Measurements from ENCODE around the gene TBCD.

The TBCD gene

GRCh38 chr17:82808921-82809905 is 57.3 kb downstream of the TBCD start:
- no peak for DNase-seq (ENCODE audit: low read depth in 1 of 2, low spot score in 1 of 2)

- DNase-seq (ENCODE audit: low read depth in 1 of 2, low spot score in 1 of 2), result no peak
Measured at GRCh38 chr17:82810644-82811430, 59.0 kb downstream of the TBCD start.

- DNase-seq (ENCODE audit: low read depth in 1 of 2, low spot score in 1 of 2), result no peak
Measured at GRCh38 chr17:82812058-82812457, 60.2 kb downstream of the TBCD start.

- no peak for DNase-seq (ENCODE audit: low read depth in 1 of 2, low spot score in 1 of 2)
Measured at GRCh38 chr17:82812601-82813000, 60.7 kb downstream of the TBCD start.

GRCh38 chr17:82813299-82814051 is 61.6 kb downstream of the TBCD start:
- no peak for DNase-seq (ENCODE audit: low read depth in 1 of 2, low spot score in 1 of 2)

- no peak for DNase-seq (ENCODE audit: low read depth in 1 of 2, low spot score in 1 of 2)
Measured at GRCh38 chr17:82814834-82815233, 63.0 kb downstream of the TBCD start.

- no peak for DNase-seq (ENCODE audit: low read depth in 1 of 2, low spot score in 1 of 2)
Measured at GRCh38 chr17:82815354-82815753, 63.5 kb downstream of the TBCD start.

GRCh38 chr17:82815790-82816305 is 64.0 kb downstream of the TBCD start:
- DNase-seq (ENCODE audit: low read depth in 1 of 2, low spot score in 1 of 2), result no peak

- no peak for DNase-seq (ENCODE audit: low read depth in 1 of 2, low spot score in 1 of 2)
Measured at GRCh38 chr17:82816358-82816757, 64.5 kb downstream of the TBCD start.

GRCh38 chr17:82817947-82818346 is 66.1 kb downstream of the TBCD start:
- DNase-seq (ENCODE audit: low read depth in 1 of 2, low spot score in 1 of 2), result no peak

GRCh38 chr17:82820278-82821251 is 68.7 kb downstream of the TBCD start:
- DNase-seq (ENCODE audit: low read depth in 1 of 2, low spot score in 1 of 2), result no peak

- DNase-seq (ENCODE audit: low read depth in 1 of 2, low spot score in 1 of 2), result no peak
Measured at GRCh38 chr17:82821554-82821953, 69.7 kb downstream of the TBCD start.

- no peak for DNase-seq (ENCODE audit: low read depth in 1 of 2, low spot score in 1 of 2)
Measured at GRCh38 chr17:82822281-82822680, 70.4 kb downstream of the TBCD start.

GRCh38 chr17:82823004-82823403 is 71.1 kb downstream of the TBCD start:
- no peak for DNase-seq (ENCODE audit: low read depth in 1 of 2, low spot score in 1 of 2)

GRCh38 chr17:82825540-82826124 is 73.8 kb downstream of the TBCD start:
- no peak for DNase-seq (ENCODE audit: low read depth in 1 of 2, low spot score in 1 of 2)

- no peak for DNase-seq (ENCODE audit: low read depth in 1 of 2, low spot score in 1 of 2)
Measured at GRCh38 chr17:82826211-82826610, 74.3 kb downstream of the TBCD start.

- DNase-seq (ENCODE audit: low read depth in 1 of 2, low spot score in 1 of 2), result no peak
Measured at GRCh38 chr17:82826956-82827355, 75.1 kb downstream of the TBCD start.

- DNase-seq (ENCODE audit: low read depth in 1 of 2, low spot score in 1 of 2), result no peak
Measured at GRCh38 chr17:82828875-82829487, 77.1 kb downstream of the TBCD start.

GRCh38 chr17:82830249-82830661 is 78.4 kb downstream of the TBCD start:
- no peak for DNase-seq (ENCODE audit: low read depth in 1 of 2, low spot score in 1 of 2)
